ENCODE data around the gene TMEM171.

DNA sequence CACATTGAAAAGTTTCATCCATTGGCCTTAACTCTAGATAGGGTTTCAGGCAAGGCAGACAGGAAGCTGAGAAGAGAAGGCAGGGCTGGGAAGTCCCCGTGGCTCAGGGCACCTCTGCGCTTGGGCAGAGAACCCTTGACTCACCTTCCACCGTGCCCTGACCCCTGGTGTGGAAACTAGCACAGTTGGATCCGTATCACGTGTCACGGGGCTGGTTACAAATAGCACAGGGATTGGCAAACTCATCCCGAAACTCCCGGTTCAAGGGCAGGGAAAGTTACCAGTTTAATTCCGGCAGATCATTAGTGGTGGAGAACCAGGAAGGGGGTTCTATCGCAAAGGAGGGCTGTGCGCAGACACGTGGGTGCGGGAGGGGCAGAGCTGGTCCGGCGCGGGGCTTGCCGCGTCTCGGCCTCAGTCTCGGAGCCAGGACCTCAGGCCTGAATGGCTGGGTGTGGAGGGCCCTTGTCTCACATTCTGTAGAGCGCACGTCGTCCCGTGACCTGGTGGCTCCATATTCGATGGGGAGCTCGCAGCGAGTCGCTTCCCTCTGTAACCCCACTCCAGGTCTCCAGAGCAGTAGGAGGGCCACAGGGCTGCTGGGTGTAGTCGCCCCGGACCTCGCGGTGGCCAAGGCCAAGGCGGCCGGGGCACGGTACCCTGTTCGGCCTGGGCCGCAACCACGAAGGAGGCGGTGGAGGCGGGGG lies 771 bp upstream of the TMEM171 start:
- TF ChIP-seq GATA2 (IDR thresholded peaks at IDR 0.05; ENCODE audit: low read depth, low read length) (no peak), GATA3 (IDR thresholded peaks at IDR 0.05; ENCODE audit: low read depth, low read length) (no peak)

Measured in SH-SY5Y (cell line).